Neural cell (in vitro differentiated cells): Measurements from ENCODE around the gene SIGLEC12. TPM values are rescaled to one million over a fixed set of nuclear protein-coding genes. Genes with fewer than 3 reads are reported as not detected.

Experiments used
- H2AFZ ChIP-seq: fragments of 200-600, 300-800 bp; sonication (generic), shearing (Covaris generic); 2 replicates; pipeline ENCODE4 v1.6.0; 2014; ENCODE audit warnings: low read depth, mild to moderate bottlenecking, antibody characterized with exemption, low read length, moderate library complexity
- H3F3A ChIP-seq: fragments of 200-600 bp; shearing (Covaris generic); 2 replicates; pipeline ENCODE4 v1.6.1; 2016; ENCODE audit warnings: mild to moderate bottlenecking, moderate library complexity, mixed read lengths, antibody characterized with exemption, low read length; ENCODE audit not compliant: insufficient read depth, poor library complexity, severe bottlenecking
- H3K27ac ChIP-seq: fragments of 200-600, 300-800 bp; sonication (generic), shearing (Covaris generic); 2 replicates; pipeline ENCODE4 v1.5.1; 2014; ENCODE audit warnings: mild to moderate bottlenecking, low read length, moderate library complexity
- H3K27me3 ChIP-seq: fragments of 300-800, 200-600 bp; sonication (generic), shearing (Covaris generic); 2 replicates; pipeline ENCODE4 v1.6.0; 2014; ENCODE audit warnings: mild to moderate bottlenecking, low read depth, low read length, moderate library complexity; ENCODE audit not compliant: insufficient read depth
- H3K36me3 ChIP-seq: fragments of 300-800, 200-600 bp; sonication (generic), shearing (Covaris generic); 2 replicates; pipeline ENCODE4 v1.5.1; 2014; ENCODE audit warnings: mild to moderate bottlenecking, antibody characterized with exemption, low read length, moderate library complexity; ENCODE audit not compliant: insufficient read depth
- H3K4me2 ChIP-seq: fragments of 300-800, 200-600 bp; sonication (generic), shearing (Covaris generic); 2 replicates; pipeline ENCODE4 v1.6.0; 2014; ENCODE audit warnings: mild to moderate bottlenecking, low read length
- H3K4me3 ChIP-seq: fragments of 300-800, 200-600 bp; sonication (generic), shearing (Covaris generic); 2 replicates; pipeline ENCODE4 v1.5.1; 2014; ENCODE audit warnings: mild to moderate bottlenecking, low read length, moderate library complexity
- H3K79me2 ChIP-seq: fragments of 200-600 bp; shearing (Covaris generic); replicated peaks from 2 replicates; pipeline ENCODE4 v1.6.0; 2014; ENCODE audit warnings: mild to moderate bottlenecking, low read length, moderate library complexity; ENCODE audit not compliant: insufficient read depth
- H3K9ac ChIP-seq: fragments of 300-800, 200-600 bp; sonication (generic), shearing (Covaris generic); 2 replicates; pipeline ENCODE4 v1.6.1; 2016; ENCODE audit warnings: mild to moderate bottlenecking, low read length, mixed read lengths
- H3K9me2 ChIP-seq: fragments of 200-600 bp; shearing (Covaris generic); 2 replicates; pipeline ENCODE4 v1.6.1; 2016; ENCODE audit warnings: mild to moderate bottlenecking, low read length, mixed read lengths; ENCODE audit not compliant: insufficient read depth
- H3K9me3 ChIP-seq: fragments of 200-600, 300-800 bp; sonication (generic), shearing (Covaris generic); 2 replicates; pipeline ENCODE4 v1.6.1; 2016; ENCODE audit warnings: mild to moderate bottlenecking, mixed run types, low read length, moderate library complexity, mixed read lengths
- H4K20me1 ChIP-seq: fragments of 200-600 bp; shearing (Covaris generic); 2 replicates; pipeline ENCODE4 v1.6.1; 2016; ENCODE audit warnings: mild to moderate bottlenecking, mixed run types; ENCODE audit not compliant: insufficient read depth
- EP300 ChIP-seq: fragments of 450-650 bp; conservative IDR thresholded peaks from 2 replicates; pipeline ENCODE4 v1.6.1; 2014; ENCODE audit warnings: antibody characterized with exemption, mild to moderate bottlenecking, moderate library complexity; ENCODE audit not compliant: poor library complexity, severe bottlenecking
- EZH2 ChIP-seq: fragments of 200-600, 300-800 bp; shearing (Covaris generic), sonication (generic); IDR thresholded peaks from 2 replicates; pipeline ENCODE4 v1.6.1; 2014; ENCODE audit warnings: antibody characterized with exemption, low read length, borderline replicate concordance, mild to moderate bottlenecking; ENCODE audit not compliant: insufficient read depth, poor library complexity, severe bottlenecking
- MXI1 ChIP-seq: fragments of 450-650 bp; conservative IDR thresholded peaks from 2 replicates; pipeline ENCODE4 v1.6.1; 2014; ENCODE audit warnings: antibody characterized with exemption, mild to moderate bottlenecking; ENCODE audit not compliant: poor library complexity, severe bottlenecking
- POLR2AphosphoS5 ChIP-seq: IDR thresholded peaks from 2 replicates; pipeline ENCODE4 v1.6.1; 2012
- TAF1 ChIP-seq: IDR thresholded peaks from 2 replicates; pipeline ENCODE4 v1.6.1; 2012; ENCODE audit warnings: low read depth
- polyA plus RNA-seq: library from polyadenylated mRNA; depleted of rRNA; stranded (reverse); fragments of >200 nt; gene quantifications from 2 replicates; pipeline ENCODE4 v1.2.3, GENCODE V29; 2014
- TF ChIP-seq, protein P1 (sequence below): fragments of 450-650 bp; IDR thresholded peaks from 2 replicates; pipeline ENCODE4 v1.5.1; 2014; ENCODE audit warnings: antibody characterized with exemption, mild to moderate bottlenecking, moderate library complexity; ENCODE audit not compliant: poor library complexity, severe bottlenecking
- TF ChIP-seq, protein P2 (sequence below): IDR thresholded peaks from 2 replicates; pipeline ENCODE4 v1.6.1; 2012; ENCODE audit warnings: borderline replicate concordance

The SIGLEC12 gene
- polyA plus RNA-seq, 1 donor from 2014 or later = not detected

DNA sequence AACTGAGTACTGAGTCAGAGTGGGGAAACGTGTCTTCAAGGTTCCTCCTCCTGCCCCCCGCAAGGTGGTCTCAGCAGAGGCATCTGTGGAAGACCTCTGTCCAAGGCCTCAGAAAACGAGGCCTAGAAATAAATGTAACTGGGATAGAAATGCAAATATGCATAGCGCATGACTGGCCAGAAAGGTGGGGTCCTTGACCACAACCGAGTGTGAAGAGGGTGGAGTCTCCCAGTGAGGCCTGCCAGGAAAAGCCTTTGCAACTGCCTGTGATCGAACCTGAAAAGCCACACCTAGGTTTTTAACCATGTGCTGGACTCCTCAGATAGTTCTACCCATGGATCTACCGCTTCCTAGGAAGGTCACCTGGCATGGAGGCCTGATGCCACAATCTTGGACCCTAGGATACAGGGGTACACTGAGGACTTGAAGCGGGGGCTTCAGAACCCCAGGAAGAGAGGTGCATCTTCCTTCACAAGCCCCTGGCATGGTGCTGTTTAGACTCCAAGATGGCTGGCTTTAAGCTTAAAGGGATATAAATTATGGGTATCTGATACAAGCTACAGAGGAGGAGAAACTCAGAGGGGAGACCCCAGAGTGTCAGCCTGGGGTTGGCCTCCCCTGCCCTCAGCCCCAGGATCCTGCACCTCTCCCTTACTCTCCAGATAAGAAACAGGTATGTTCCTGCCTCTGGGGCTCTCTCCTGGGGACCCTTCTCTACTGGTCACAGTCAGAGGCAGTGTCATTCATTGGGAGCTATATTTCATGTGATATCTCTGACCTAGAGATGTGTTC lies 48.1 kb upstream of the SIGLEC12 start:
- no peak overlapping the region for H2AFZ ChIP-seq

DNA sequence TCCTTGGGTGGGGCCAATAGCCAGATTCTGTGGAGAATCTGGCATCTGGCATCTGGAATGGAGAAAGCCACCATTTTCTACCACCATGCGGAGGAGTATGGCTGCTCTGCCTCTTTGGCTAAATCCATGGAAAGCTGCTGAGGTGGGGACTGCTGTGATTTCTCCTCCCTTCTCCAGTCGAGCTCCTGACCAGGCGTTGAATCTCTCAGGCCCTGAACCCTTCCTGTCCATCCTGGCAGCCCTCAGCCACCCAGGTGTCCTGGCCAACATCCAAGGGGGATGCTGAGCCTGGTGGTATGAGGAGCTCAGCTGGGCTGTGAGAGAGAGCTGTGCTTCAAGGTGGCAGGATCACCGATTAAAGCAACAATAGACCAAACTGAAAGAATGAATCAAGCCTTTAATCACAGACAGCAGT lies 47.3 kb upstream of the SIGLEC12 start:
- peaks cover 4% of the 10 kb centered on the region for H3K27me3 ChIP-seq
- no peak for TF ChIP-seq MXI1
- no peak for TF ChIP-seq POLR2AphosphoS5
- TF ChIP-seq, protein P1, sequence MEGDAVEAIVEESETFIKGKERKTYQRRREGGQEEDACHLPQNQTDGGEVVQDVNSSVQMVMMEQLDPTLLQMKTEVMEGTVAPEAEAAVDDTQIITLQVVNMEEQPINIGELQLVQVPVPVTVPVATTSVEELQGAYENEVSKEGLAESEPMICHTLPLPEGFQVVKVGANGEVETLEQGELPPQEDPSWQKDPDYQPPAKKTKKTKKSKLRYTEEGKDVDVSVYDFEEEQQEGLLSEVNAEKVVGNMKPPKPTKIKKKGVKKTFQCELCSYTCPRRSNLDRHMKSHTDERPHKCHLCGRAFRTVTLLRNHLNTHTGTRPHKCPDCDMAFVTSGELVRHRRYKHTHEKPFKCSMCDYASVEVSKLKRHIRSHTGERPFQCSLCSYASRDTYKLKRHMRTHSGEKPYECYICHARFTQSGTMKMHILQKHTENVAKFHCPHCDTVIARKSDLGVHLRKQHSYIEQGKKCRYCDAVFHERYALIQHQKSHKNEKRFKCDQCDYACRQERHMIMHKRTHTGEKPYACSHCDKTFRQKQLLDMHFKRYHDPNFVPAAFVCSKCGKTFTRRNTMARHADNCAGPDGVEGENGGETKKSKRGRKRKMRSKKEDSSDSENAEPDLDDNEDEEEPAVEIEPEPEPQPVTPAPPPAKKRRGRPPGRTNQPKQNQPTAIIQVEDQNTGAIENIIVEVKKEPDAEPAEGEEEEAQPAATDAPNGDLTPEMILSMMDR = no peak
- TF ChIP-seq, protein P2, sequence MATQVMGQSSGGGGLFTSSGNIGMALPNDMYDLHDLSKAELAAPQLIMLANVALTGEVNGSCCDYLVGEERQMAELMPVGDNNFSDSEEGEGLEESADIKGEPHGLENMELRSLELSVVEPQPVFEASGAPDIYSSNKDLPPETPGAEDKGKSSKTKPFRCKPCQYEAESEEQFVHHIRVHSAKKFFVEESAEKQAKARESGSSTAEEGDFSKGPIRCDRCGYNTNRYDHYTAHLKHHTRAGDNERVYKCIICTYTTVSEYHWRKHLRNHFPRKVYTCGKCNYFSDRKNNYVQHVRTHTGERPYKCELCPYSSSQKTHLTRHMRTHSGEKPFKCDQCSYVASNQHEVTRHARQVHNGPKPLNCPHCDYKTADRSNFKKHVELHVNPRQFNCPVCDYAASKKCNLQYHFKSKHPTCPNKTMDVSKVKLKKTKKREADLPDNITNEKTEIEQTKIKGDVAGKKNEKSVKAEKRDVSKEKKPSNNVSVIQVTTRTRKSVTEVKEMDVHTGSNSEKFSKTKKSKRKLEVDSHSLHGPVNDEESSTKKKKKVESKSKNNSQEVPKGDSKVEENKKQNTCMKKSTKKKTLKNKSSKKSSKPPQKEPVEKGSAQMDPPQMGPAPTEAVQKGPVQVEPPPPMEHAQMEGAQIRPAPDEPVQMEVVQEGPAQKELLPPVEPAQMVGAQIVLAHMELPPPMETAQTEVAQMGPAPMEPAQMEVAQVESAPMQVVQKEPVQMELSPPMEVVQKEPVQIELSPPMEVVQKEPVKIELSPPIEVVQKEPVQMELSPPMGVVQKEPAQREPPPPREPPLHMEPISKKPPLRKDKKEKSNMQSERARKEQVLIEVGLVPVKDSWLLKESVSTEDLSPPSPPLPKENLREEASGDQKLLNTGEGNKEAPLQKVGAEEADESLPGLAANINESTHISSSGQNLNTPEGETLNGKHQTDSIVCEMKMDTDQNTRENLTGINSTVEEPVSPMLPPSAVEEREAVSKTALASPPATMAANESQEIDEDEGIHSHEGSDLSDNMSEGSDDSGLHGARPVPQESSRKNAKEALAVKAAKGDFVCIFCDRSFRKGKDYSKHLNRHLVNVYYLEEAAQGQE = no peak
- H3K9me3 ChIP-seq = no peaks in the 10 kb centered on the region
- no peak overlapping the region for H3K4me3 ChIP-seq
- H3K9ac ChIP-seq = no peak overlapping the region
- no peaks in the 10 kb centered on the region for H3K9me2 ChIP-seq
- no peaks in the 10 kb centered on the region for H3F3A ChIP-seq
- no peaks in the 10 kb centered on the region for H3K79me2 ChIP-seq
- no peaks in the 10 kb centered on the region for H4K20me1 ChIP-seq
- H3K36me3 ChIP-seq = no peaks in the 10 kb centered on the region
- no peak overlapping the region for H3K27ac ChIP-seq
- no peak overlapping the region for H3K4me2 ChIP-seq
- no peak overlapping the region for H2AFZ ChIP-seq

More for the DNA sequence above, 48.1 kb upstream of the SIGLEC12 start:
- Histone ChIP-seq H3K9ac (no peak overlapping the region), H3K9me2 (no peaks in the 10 kb centered on the region), H3K79me2 (no peaks in the 10 kb centered on the region), H3K9me3 (no peaks in the 10 kb centered on the region), H4K20me1 (no peaks in the 10 kb centered on the region), H3K27me3 (peaks cover 4% of the 10 kb centered on the region), H3F3A (no peaks in the 10 kb centered on the region), H3K4me3 (no peak overlapping the region), H3K36me3 (no peaks in the 10 kb centered on the region), H3K4me2 (no peak overlapping the region), H3K27ac (no peak overlapping the region)
- TF ChIP-seq EP300 (no peak), EZH2 (no peak), TAF1 (no peak)
- TF ChIP-seq, protein P1 = no peak
